Measurements from ENCODE around the gene GALNT18. TPM values are rescaled to one million over a fixed set of nuclear protein-coding genes. Genes with fewer than 3 reads are reported as not detected.

The GALNT18 gene
- total RNA-seq, 1 donor: 11.7 TPM

DNA sequence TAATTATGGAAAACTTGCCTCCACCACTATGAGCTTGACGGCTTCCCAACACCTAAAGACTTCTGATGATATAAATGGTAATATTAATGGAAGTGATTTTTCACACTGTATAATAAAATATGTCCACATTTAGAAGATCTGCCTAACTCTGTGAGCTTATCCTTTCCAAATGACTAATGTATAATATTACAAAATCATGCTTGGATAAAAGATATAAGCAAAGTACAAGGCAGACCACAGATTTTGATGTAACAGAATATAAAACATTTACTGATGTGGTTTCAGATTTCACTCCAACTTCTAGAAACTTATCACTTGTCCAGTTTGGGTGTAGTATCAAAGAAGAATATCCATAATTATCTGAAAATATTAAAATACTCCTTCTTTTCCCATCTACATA lies 36.9 kb downstream of the GALNT18 start:
- no peak for DNase-seq (ENCODE audit: low read depth)
- no peak overlapping the region for H3K4me3 ChIP-seq (ENCODE audit: low read depth, low read length)
- TF ChIP-seq, protein P1, sequence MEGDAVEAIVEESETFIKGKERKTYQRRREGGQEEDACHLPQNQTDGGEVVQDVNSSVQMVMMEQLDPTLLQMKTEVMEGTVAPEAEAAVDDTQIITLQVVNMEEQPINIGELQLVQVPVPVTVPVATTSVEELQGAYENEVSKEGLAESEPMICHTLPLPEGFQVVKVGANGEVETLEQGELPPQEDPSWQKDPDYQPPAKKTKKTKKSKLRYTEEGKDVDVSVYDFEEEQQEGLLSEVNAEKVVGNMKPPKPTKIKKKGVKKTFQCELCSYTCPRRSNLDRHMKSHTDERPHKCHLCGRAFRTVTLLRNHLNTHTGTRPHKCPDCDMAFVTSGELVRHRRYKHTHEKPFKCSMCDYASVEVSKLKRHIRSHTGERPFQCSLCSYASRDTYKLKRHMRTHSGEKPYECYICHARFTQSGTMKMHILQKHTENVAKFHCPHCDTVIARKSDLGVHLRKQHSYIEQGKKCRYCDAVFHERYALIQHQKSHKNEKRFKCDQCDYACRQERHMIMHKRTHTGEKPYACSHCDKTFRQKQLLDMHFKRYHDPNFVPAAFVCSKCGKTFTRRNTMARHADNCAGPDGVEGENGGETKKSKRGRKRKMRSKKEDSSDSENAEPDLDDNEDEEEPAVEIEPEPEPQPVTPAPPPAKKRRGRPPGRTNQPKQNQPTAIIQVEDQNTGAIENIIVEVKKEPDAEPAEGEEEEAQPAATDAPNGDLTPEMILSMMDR (IDR thresholded peaks at IDR 0.05; ENCODE audit: insufficient read depth, low read depth, low read length): no peak

DNA sequence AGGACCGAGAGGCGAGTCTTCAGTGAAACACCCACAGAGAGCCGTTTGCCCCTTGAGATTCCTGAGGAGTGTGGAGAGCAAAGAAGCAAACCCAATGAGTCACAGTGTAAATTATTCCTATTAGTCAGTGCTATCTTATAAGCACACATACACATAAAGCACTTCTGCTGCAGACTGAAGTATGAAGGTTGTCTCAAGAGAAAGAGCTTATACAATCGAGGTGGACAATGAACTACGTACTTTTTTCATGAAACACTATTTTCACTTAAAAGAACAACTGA lies 37.3 kb downstream of the GALNT18 start:
- no peak overlapping the region for H3K4me3 ChIP-seq (ENCODE audit: low read depth, low read length)
- TF ChIP-seq, protein P1 (IDR thresholded peaks at IDR 0.05; ENCODE audit: insufficient read depth, low read depth, low read length): no peak
- peak; percentile 45 for DNase-seq (ENCODE audit: low read depth)

DNA sequence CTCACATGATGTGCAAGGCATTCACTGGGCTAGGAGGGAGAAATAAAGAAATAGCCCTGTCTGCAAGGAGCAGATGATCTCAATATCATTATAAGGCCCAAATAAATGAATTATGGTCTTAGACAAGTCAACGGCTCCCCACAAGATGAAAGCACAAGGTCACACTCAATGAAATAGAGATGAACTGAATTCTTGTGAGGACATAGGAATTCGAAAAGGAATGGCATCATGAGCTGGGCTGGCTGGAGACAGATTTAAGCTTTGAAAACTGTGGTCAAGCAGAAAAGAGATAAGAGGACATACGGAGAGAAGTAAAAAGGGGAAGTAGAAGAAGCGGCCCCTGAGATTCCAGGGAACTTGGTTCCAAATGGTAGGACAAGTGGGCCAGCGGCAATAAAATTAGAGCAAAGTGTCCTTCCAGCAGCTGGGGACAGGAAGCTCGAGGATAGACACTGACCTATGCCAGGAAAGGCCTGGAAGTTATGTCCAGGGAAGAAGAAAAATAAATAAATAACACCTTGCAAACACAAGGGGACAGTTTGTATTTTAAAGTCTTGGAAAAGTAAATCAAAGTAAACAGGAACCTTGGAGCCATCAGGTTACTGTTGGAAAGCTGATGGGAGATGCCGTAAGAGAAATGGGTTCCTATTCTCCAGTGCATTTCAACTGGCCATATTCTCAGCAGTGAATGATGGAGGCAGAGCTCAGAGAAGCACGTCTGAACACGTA lies 37.8 kb downstream of the GALNT18 start:
- no peak overlapping the region for H3K4me3 ChIP-seq (ENCODE audit: low read depth, low read length)
- DNase-seq (ENCODE audit: low read depth): no peak
- TF ChIP-seq, protein P1 (IDR thresholded peaks at IDR 0.05; ENCODE audit: insufficient read depth, low read depth, low read length): no peak

DNA sequence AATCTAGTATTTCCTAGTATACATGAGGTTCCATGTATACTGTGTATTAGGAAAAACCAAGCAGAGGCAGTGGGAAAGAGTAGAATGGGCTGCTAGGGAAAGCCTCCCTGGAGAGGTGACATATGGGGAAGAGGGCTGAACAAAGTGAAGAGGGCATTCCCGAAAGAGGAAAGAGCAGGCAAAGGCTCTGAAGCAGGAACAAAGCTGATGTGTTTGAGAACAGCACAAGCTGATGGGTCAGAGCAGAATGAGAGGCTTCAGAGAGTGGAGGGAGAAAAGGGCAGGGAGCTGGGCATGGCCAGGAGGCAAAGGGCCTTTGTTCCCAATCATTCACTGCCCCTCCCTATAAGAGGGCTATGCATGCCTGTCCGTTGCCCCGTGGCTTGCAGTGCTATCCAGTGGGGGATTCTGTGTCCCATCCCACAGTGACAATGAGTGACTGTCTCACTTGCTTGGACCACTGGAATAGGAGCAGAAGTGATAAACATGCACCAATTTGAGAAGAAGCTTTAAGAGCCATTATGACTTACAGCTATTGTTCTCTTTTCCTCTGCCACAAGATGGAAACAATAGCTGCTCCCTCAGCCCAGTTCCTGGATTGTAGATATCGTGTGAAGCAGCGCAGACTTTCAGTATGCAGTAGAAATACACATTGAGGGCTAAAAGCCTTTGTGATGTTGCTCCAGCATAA lies 39.6 kb downstream of the GALNT18 start:
- no peak overlapping the region for H3K4me3 ChIP-seq (ENCODE audit: low read depth, low read length)
- DNase-seq (ENCODE audit: low read depth): no peak
- TF ChIP-seq, protein P1 (IDR thresholded peaks at IDR 0.05; ENCODE audit: insufficient read depth, low read depth, low read length): no peak

DNA sequence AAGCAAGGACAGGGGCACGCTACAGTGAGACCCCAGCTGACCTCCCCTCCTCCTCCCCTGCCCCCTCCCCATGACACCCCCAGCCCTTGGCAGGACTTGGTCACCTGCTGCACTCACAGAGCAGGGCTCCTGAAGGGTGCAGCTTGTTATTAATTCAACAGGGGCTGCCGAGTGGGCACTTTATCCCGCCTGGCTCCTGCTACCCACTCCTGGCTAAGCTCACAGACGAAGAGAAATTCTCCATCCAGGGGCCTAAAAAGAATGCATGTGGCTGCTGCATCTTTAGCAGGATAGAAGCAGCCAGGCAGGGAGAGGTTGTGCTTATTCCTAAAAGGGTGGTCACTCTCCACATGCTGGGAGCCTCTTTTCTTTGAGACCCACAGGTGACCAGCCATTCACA lies 40.3 kb downstream of the GALNT18 start:
- TF ChIP-seq, protein P1 (IDR thresholded peaks at IDR 0.05; ENCODE audit: insufficient read depth, low read depth, low read length): no peak
- DNase-seq (ENCODE audit: low read depth): no peak
- no peak overlapping the region for H3K4me3 ChIP-seq (ENCODE audit: low read depth, low read length)

DNA sequence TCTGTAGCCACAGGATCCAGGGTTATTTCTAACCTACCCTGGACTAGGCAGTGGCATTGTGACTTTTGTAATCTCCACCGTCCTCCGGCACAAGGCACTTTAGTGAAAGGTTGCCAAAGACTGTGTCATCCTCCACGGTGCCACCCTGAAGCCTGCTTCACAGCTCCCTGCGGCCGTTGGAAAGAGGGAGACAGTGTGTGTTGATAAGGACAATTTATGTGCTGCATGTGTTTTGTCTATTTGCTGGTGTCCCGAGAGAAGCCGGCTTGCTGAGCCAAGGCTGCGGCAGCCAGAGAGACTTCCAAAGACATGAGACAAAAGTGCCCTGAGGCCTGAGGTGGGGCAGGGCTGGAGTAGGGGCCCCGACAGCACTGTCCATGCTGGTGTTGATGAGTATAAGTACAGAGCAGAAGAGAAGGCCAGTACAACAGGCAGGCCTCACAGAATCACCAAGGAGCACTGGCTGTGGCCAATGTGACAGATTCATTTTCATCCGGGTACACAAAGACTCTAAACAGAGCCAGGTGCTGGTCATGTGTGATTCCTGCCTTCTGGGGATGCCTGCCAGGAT lies 40.9 kb downstream of the GALNT18 start:
- no peak overlapping the region for H3K4me3 ChIP-seq (ENCODE audit: low read depth, low read length)
- DNase-seq (ENCODE audit: low read depth): no peak
- TF ChIP-seq, protein P1 (IDR thresholded peaks at IDR 0.05; ENCODE audit: insufficient read depth, low read depth, low read length): no peak
